GM12892 (cell line): ENCODE data around the gene A2ML1.

ENCODE experiments used
- POLR2A ChIP-seq: IDR thresholded peaks from 2 replicates; pipeline ENCODE4 v1.6.1; 2011; ENCODE audit warnings: low read depth, low read length, control low read depth
- POLR2AphosphoS5 ChIP-seq: IDR thresholded peaks from 2 replicates; pipeline ENCODE4 v1.6.1; 2011; ENCODE audit warnings: low read depth, low read length, control low read depth
- TAF1 ChIP-seq: IDR thresholded peaks from 2 replicates; pipeline ENCODE4 v1.6.1; 2011; ENCODE audit warnings: low read depth, mild to moderate bottlenecking, control low read depth, low read length, borderline replicate concordance

DNA sequence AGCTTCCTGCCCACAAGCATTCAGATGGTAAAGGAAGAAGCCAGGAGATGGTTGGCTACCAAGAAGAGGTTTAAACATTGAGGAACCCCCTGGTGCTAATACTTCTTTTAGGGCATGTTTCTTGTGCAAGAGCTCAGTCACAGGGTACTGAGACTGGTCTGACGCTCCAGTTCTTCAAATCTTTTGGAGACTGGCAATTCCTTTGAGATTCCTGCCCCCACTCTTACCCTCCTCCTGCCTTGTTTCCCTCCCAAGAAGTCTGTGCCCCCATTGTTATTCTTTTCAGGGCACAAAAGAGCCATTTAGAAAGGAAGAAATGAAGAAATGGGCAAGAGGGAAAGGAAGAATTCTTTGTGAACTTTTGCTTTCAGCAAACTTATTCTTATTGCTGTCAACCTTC lies 11.8 kb downstream of the A2ML1 start:
- TF ChIP-seq POLR2A (no peak), TAF1 (no peak), POLR2AphosphoS5 (no peak)
